GM20000 (cell line): ENCODE results near the gene SH3BP5.

Source experiments
- DNase-seq: peaks from one replicate; pipeline ENCODE4 v3.0.0; 2012; ENCODE audit warnings: low spot score
- TF ChIP-seq, protein P1 (sequence below): IDR thresholded peaks from 2 replicates; pipeline ENCODE4 v1.5.1; 2012; ENCODE audit warnings: mild to moderate bottlenecking, control low read depth; ENCODE audit errors: extremely low read depth, missing control alignments

The SH3BP5 gene

DNA sequence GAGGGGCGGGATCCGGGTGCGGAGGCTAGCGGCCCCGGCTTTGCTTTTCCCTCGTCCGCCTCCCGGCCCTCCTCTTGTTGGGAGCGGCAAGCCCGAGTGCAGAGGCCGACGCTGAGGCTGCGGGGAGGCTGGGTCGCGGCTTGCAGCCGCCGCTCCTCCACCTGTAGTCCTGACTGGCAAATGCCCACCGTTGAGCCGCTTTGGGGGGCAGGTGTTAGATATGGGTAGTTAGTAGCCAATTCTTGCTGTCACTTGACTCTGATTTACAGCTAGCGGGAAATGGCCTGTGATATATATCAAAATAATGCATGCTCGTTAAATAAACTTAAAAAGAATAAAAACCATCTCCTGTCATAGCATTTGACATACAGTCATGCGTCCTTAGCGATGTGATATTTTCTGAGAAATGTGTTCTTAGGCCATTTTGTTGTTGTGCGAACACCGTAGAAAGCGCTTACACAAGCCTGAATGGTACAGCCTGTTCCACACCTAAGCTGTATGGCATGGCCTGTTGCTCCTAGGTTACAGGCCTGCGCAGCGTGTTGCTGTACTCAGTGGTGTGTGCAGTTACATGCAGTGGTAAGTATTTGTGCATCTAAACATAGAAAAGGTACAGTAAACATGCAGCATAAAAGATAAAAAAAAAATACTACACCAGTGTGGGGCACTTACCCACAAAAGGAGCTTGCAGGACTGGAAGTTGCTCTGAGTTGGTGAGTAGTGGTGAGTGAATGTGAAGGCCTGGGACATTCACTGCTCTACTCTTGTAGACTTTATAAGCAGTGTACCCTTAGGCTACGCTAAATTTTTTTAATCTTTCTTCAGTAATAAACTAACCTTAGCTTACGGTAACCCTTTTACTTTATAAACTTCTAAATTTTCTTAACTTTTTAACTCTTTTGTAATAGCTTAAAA lies 125.5 kb downstream of the SH3BP5 start:
- TF ChIP-seq, protein P1, sequence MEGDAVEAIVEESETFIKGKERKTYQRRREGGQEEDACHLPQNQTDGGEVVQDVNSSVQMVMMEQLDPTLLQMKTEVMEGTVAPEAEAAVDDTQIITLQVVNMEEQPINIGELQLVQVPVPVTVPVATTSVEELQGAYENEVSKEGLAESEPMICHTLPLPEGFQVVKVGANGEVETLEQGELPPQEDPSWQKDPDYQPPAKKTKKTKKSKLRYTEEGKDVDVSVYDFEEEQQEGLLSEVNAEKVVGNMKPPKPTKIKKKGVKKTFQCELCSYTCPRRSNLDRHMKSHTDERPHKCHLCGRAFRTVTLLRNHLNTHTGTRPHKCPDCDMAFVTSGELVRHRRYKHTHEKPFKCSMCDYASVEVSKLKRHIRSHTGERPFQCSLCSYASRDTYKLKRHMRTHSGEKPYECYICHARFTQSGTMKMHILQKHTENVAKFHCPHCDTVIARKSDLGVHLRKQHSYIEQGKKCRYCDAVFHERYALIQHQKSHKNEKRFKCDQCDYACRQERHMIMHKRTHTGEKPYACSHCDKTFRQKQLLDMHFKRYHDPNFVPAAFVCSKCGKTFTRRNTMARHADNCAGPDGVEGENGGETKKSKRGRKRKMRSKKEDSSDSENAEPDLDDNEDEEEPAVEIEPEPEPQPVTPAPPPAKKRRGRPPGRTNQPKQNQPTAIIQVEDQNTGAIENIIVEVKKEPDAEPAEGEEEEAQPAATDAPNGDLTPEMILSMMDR, result no peak
- peak; percentile 32 for DNase-seq

- TF ChIP-seq, protein P1, result peak; percentile 39
- peak; percentile 98 for DNase-seq
These were observed 126.3 kb downstream of the SH3BP5 start, which contains the start of gene CAPN7 for GRCh38 chr3:15205934-15206661. Gene CAPN7, plus strand, starts transcription at chr3:15206246. Its CDS starts 250 bp downstream, at chr3:15206496.

- no peak for DNase-seq
- TF ChIP-seq, protein P1, result no peak
These were observed 126.9 kb downstream of the SH3BP5 start for GRCh38 chr3:15205482-15205933.
